ENCODE measurements around the gene BRWD1. TPM values are rescaled to one million over a fixed set of nuclear protein-coding genes. Genes with fewer than 3 reads are reported as not detected.

The BRWD1 gene
- 39.0 TPM for total RNA-seq
- long read RNA-seq, full-length matches to known transcripts, result 16 of 58 reads
- long read RNA-seq, partial matches to known transcripts, result 19 of 58 reads
- long read RNA-seq, other reads (novel, unspliced or antisense), result 23 of 58 reads

- ATAC-seq, result peak; percentile 90 to 93
- peak; percentile 90 for DNase-seq
- peak; percentile 48 for TF ChIP-seq CTCF (IDR thresholded peaks at IDR 0.05)
- Histone ChIP-seq H3K4me3 (peak within 1 kb of the TSS; percentile 92), H3K36me3 (peaks cover 21% of the 10 kb centered on the region), H3K9me3 (no peaks in the 10 kb centered on the region), H3K27ac (peak within 1 kb of the TSS; percentile 98), H3K4me1 (peaks cover 28% of the 10 kb centered on the region), H3K27me3 (ENCODE audit: low read depth) (no peaks in the 10 kb centered on the region)
- intact Hi-C loops (cut with DNase I), result no loop called here
These were observed at the start of gene BRWD1 for GRCh38 chr21:39313571-39314142. Gene BRWD1 (minus strand): TSS chr21:39313632. CDS start chr21:39313491, 141 bp downstream.

DNA sequence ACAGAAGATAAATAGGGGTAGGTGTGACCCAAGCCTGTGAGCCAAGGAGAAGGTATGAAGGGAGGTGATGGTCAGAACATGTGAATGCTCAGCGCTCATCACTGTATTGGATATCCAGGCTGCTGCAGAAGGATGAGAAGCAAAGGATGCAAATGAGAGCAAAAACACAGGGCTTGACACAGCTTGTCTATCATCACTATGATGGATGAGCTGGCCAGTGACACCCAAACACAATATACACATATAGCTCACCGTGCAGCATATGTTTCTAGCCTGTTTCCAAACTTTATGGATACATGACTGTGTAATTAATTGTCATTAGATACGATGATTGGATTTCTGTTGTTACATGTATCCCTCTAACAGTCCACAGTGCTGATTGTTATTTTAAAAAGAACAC, 49.3 kb upstream of the BRWD1 start:
- TF ChIP-seq CTCF (IDR thresholded peaks at IDR 0.05), result no peak
- DNase-seq, result no peak

DNA sequence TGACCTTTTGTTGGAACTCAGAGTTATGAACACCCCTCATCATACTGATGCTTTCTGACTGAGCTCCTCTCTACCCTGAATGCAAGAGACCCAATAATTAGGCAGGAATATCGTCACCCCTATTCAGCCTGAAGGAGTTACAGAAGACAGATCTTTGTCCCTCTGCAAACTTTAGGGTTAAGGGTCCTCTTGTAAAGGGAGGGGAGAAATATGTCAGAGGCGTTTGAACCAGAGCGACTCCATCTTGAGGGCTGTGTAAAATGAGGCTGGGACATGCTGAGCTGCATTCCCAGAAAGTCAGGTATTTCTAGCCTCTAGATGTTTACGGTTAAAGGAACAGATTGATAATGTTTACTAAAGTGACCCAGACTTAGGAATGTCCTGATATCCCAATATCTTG, 46.0 kb upstream of the BRWD1 start:
- H3K36me3 ChIP-seq, result no peaks in the 10 kb centered on the region
- ATAC-seq (no peak), DNase-seq (no peak)
- no peaks in the 10 kb centered on the region for H3K27me3 ChIP-seq (ENCODE audit: low read depth)
- H3K27ac ChIP-seq, result no peak overlapping the region
- H3K4me1 ChIP-seq, result no peaks in the 10 kb centered on the region
- H3K9me3 ChIP-seq, result no peaks in the 10 kb centered on the region
- no peak overlapping the region for H3K4me3 ChIP-seq
- intact Hi-C loops (cut with DNase I), result no loop called here
- TF ChIP-seq CTCF (IDR thresholded peaks at IDR 0.05), result no peak

More for the DNA sequence above, 49.3 kb upstream of the BRWD1 start:
- Histone ChIP-seq H3K9me3 (no peaks in the 10 kb centered on the region), H3K4me3 (no peak overlapping the region), H3K27ac (no peak overlapping the region), H3K36me3 (no peaks in the 10 kb centered on the region), H3K27me3 (ENCODE audit: low read depth) (no peaks in the 10 kb centered on the region), H3K4me1 (no peaks in the 10 kb centered on the region)
- ATAC-seq, result no peak
- intact Hi-C loops (cut with DNase I), result no loop called here

- no peaks in the 10 kb centered on the region for H3K27me3 ChIP-seq (ENCODE audit: low read depth)
- no peaks in the 10 kb centered on the region for H3K4me1 ChIP-seq
- H3K9me3 ChIP-seq, result no peaks in the 10 kb centered on the region
- H3K27ac ChIP-seq, result no peak overlapping the region
- H3K36me3 ChIP-seq, result no peaks in the 10 kb centered on the region
- no peak overlapping the region for H3K4me3 ChIP-seq
- no peak for DNase-seq
- TF ChIP-seq CTCF (IDR thresholded peaks at IDR 0.05), result no peak
- intact Hi-C loops (cut with DNase I), result no loop called here
- ATAC-seq, result no peak
These were observed 39.9 kb upstream of the BRWD1 start for GRCh38 chr21:39353295-39353694.

- TF ChIP-seq CTCF (IDR thresholded peaks at IDR 0.05), result no peak
- H3K9me3 ChIP-seq, result no peaks in the 10 kb centered on the region
These were observed 36.9 kb upstream of the BRWD1 start for GRCh38 chr21:39350094-39351005.

More at GRCh38 chr21:39350094-39351005, 36.9 kb upstream of the BRWD1 start:
- ATAC-seq (no peak), DNase-seq (no peak)
- Histone ChIP-seq H3K27ac (peak overlapping the region; percentile 94), H3K4me3 (peak overlapping the region; percentile 88), H3K36me3 (no peaks in the 10 kb centered on the region), H3K4me1 (peaks cover 22% of the 10 kb centered on the region), H3K27me3 (ENCODE audit: low read depth) (no peaks in the 10 kb centered on the region)
- intact Hi-C loops (cut with DNase I), result no loop called here
